KBM-7 (cell line): ENCODE data around the gene NLRC5.
"Not testable (repeated sequence)": the region's sequence is repeated elsewhere in the genome, so short reads cannot be mapped to it uniquely, and the experiment has no call there.

ENCODE experiments used
- DNase-seq: peaks from one replicate; pipeline ENCODE4 v3.0.0-alpha.2; 2015
- in situ Hi-C: fragments of 300-500 bp; cut with MboI; formaldehyde crosslinking; loops from 2 replicates; pipeline ENCODE4 v1.14.3; 2020; ENCODE audit warnings: low sequenced_read_pairs, low pct_unique_long_range_greater_than_20kb, mixed read lengths

Gene NLRC5

GRCh38 chr16:57107321-57107922 is 118.1 kb downstream of the NLRC5 start:
- in situ Hi-C loops = no loop called here
- DNase-seq = no peak

- DNase-seq = no peak
- in situ Hi-C loops = no loop called here
Measured at GRCh38 chr16:57108432-57108831, 119.1 kb downstream of the NLRC5 start.

GRCh38 chr16:57109259-57110105 is 120.1 kb downstream of the NLRC5 start:
- DNase-seq, in situ Hi-C loops: not testable (repeated sequence)

- in situ Hi-C loops = no loop called here
- DNase-seq = no peak
Measured at GRCh38 chr16:57110937-57111336, 121.6 kb downstream of the NLRC5 start.

GRCh38 chr16:57111420-57111819 is 122.1 kb downstream of the NLRC5 start:
- in situ Hi-C loops = no loop called here
- no peak for DNase-seq

- no peak for DNase-seq
- in situ Hi-C loops = no loop called here
Measured at GRCh38 chr16:57112403-57113041, 123.2 kb downstream of the NLRC5 start.

GRCh38 chr16:57113042-57113453 is 123.7 kb downstream of the NLRC5 start:
- DNase-seq = no peak
- in situ Hi-C loops = no loop called here

GRCh38 chr16:57113664-57114063 is 124.3 kb downstream of the NLRC5 start:
- in situ Hi-C loops = no loop called here
- no peak for DNase-seq

GRCh38 chr16:57115168-57115513 is 125.8 kb downstream of the NLRC5 start:
- DNase-seq = no peak
- in situ Hi-C loops = no loop called here

GRCh38 chr16:57115514-57116182 is 126.3 kb downstream of the NLRC5 start:
- in situ Hi-C loops = no loop called here
- no peak for DNase-seq

- in situ Hi-C loops = no loop called here
- no peak for DNase-seq
Measured at GRCh38 chr16:57118461-57119084, 129.2 kb downstream of the NLRC5 start.

- DNase-seq = no peak
- in situ Hi-C loops = no loop called here
Measured at GRCh38 chr16:57123216-57123973, 134.0 kb downstream of the NLRC5 start.

- no peak for DNase-seq
- in situ Hi-C loops = no loop called here
Measured at GRCh38 chr16:57123974-57124674, 134.8 kb downstream of the NLRC5 start.

GRCh38 chr16:57125376-57125775 is 136.0 kb downstream of the NLRC5 start:
- in situ Hi-C loops = no loop called here

GRCh38 chr16:57125969-57126368 is 136.6 kb downstream of the NLRC5 start:
- in situ Hi-C loops = no loop called here
- no peak for DNase-seq

More at GRCh38 chr16:57125376-57125775, 136.0 kb downstream of the NLRC5 start:
- no peak for DNase-seq

- DNase-seq = no peak
- in situ Hi-C loops = no loop called here
Measured at GRCh38 chr16:57126411-57126810, 137.1 kb downstream of the NLRC5 start.

GRCh38 chr16:57127037-57127763 is 137.8 kb downstream of the NLRC5 start:
- no peak for DNase-seq
- in situ Hi-C loops = no loop called here
